Activated CD8-positive, alpha-beta memory T cell treated with anti-CD3 and anti-CD28 coated beads for 48 hours (primary cell): ENCODE data around the gene NOL12.
"Not testable (repeated sequence)": the region's sequence is repeated elsewhere in the genome, so short reads cannot be mapped to it uniquely, and the experiment has no call there.

ENCODE experiments used
- DNase-seq, 3 experiments: peaks; one replicate each; pipeline ENCODE4 v3.0.0-alpha.2; 2020; ENCODE audit warnings: low read depth in 2 of 3, low spot score in 2 of 3

NOL12 gene

DNA sequence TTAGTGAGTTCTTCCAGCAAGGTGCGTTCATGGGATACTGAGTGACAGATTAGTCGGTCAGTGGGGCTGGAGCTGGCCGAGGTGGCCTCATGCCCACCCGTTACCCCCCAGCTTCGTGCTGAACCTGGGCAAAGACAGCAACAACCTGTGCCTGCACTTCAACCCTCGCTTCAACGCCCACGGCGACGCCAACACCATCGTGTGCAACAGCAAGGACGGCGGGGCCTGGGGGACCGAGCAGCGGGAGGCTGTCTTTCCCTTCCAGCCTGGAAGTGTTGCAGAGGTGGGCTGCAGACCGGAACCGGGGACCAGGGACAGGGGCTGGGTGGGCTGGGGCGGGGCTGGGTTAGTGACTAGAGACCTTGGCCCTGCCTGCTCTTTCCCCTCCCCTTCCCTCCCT, 7.8 kb upstream of the NOL12 start:
- no peak for DNase-seq

DNA sequence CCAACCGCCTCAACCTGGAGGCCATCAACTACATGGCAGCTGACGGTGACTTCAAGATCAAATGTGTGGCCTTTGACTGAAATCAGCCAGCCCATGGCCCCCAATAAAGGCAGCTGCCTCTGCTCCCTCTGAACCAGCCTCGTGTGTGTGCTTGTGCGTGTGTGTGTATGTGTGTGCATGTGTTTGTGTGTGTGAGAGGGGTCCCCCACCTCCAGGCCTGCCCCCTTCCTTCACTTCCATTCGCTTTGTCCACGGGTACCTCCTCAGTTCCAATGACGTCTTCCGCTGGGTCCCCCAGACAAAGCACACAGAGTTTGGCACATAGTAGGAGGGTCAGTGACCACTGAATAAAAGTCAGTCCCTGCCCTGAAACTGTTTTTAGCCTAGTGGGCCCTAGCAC, 6.5 kb upstream of the NOL12 start:
- DNase-seq: no peak

DNA sequence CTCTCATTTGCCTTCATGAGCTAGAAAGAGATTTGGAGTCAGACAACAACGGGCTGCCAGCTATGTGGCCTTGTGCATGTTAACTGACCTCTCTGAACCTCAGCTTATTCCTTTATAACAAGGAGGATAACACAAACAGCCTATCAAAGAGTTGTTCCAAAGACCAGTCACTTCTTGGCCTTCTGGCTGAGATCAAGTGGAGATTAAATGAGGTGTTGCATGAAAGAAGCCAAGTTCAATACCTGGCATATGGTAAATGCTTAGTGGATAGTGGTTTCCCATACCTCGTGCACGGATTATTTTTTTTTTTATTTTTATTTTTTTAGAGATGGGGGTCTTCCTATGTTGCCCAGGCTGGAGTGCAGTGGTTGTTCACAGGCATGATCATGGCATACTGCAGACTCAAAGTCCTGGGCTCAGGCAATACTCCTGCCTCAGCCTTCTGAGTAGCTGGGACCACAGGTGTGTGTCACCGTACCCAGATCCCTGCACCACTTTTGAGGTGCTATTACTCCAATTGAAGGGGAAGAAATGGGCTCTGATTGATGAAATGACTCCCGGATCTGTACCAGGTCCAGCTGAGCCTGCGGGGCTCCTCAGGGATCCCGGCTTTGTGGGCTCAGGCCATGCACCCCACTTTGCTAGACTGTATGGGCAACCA, 5.8 kb upstream of the NOL12 start:
- no peak for DNase-seq

DNA sequence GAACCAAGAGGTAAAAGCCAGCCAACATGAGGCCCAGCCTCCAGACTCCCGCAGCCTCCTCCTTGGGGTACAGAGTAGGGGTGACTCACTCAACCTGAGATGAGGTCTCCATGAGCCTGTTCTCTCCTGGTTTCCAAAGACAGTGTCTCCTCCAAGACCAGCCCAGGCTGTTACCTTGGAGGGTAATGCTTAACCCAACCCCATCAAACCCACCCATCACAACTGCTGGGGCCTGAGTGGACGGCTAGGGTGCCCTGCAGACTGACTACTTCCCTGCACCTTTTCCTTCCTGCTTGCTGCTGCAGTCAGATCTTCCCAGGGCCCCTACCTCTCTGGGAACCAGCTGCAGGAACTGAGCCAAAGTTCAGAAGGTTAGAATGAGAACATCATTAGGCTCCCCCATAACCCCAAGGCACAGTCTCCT, 5.1 kb upstream of the NOL12 start:
- no peak for DNase-seq

DNA sequence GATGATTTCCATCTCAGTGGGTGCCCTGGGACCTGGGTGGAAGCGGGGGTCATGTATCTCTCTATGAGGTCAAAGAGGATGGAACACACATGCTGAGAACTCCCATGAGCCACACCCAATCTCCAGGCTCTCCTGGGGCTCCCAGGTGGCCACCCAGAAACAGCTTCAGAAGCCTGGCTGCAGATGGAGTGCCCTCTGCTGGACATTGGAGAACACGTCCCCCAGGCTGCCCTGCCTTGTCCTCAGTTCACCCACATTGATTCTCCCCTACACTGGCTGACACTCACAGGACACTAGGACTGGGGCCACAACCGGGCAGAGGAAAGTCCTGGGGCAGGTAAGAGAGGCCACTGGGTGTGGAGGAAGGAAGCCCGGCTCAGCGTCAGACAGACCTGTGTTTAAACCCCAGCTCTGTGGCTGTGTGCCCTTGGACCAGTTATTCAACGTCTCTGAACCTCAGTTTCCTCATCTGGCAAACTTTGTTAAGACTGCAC, 4.5 kb upstream of the NOL12 start:
- DNase-seq: peak in 1 of 3 experiments; percentile 47

DNA sequence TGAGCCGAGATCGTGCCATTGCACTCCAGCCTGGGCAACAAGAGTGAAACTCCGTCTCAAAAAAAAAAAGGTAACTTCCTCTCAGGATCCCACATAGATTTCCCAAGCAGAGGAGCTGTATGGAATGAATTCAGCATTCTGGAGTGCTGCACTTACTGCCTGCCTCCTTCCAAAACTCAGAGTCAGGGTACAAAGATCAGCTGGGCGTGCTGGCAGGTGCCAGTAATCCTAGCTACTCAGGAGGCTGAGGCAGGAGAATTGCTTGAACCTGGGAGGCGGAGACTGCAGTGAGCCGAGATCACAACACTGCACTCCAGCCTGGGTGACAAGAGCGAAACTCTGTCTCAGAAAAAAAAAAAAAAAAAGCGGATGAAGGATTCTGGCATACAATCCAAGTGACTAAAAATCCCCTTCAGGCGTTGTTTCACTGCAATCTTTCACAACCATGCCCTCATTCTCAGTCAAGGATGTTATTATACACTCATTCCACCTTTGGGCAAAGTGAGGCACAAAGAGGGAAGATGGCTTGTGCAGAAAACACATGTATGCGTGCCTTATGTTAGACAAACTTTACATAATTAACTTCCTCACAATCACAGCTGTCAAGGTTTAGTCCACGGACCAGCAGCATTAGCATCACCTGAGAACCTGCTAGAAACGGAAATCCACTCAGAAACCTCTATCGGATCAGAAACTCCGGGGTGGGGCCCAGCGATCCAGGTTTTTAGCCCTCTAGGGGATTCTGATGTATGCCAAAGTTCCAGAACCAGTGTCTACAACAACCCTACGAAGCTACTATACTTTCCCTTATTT, 1.1 kb upstream of the NOL12 start:
- DNase-seq: no peak

DNA sequence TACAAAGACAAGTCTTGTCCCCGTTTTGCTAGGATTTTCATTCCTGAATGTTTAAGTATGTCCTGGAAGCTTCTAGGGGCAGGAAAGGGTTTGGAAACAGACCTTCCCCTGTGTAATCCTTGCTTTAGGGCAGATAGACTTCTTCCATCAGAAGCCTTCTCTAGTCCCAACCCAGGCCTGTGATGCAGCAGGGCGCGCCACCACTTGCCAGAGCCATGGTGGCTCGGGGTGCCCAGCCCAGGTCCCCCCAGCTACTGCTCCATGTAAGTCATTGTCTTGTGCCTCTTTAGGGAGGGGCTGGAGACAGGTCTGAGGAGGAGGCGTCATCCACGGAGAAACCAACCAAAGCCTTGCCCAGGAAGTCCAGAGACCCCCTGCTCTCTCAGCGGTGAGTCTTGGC, 4.3 kb downstream of the NOL12 start:
- DNase-seq: no peak

DNA sequence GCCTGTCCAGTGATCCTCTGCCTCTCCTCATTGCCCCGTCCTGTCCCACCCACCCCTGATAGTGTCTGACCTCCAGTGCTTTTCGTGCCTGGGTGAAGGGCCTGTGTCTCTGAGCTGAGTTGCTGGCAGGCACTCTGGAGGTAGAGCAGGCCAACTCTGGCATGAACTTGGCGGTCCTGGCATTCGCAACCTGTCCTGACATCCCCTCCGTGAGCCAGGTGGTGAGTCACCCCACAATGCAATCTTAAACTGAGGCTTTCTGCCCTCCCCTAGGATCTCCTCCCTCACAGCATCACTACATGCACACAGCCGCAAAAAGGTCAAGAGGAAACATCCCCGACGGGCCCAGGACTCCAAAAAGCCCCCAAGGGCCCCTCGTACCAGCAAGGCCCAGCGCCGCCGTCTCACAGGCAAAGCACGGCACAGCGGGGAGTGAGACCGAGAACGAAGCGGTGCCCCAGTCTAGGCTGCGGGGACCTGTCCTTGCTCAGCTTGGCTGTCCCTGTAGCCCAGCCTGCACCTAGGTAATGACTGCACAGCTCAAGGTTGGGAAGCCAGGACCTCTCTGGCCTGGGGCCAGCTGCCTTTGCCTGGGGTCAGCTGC, 4.9 kb downstream of the NOL12 start:
- DNase-seq: no peak

DNA sequence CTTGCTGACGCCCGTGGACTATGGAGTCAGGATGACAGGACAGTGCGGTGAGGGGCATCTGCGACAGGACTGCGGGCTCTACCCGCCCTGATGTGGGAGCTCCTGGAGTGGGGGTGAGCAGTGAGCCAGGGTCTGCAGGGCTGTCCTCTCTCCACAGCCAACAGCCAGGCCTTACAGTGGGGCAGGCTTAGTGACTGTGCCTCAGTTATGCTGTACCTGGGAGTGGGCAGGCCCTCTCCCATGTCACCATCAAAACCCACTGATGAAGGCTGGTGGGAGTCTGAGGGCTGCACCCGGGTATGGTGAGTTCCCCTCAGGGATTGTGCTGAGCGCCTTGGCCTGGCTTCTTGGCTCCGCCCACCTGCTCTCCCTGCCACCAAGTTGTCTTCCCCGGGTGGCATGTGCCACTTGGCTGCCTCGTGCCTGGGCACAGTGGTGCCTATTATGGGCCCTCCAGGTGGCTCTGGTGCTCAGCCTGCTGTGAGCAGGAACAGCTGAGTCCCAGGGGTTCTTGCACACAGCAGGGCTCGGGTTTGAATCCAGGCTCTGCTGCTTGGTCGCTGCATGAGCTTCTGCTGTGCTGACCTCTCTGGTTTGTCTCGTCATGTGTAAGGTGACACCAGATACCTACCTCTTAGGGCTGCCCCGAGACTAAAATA, 6.6 kb downstream of the NOL12 start:
- no peak for DNase-seq

DNA sequence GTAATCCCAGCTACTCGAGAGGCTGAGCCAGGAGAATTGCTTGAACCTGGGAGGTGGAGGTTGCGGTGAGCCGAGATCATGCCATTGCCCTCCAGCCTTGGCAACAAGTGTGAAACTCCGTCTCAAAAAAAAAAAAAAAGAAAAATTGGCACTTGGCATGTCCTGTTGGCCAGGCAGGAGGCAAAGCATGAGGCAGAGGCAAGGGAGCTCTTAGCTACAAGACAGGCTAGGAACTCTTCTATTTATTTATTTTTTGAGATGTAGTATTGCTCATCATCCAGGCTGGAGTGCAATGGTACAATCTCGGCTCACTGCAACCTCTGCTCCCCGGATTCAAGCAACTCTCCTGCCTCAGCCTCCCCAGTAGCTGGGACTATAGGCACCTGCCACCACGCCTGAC, 8.0 kb downstream of the NOL12 start:
- not testable (repeated sequence) for DNase-seq

DNA sequence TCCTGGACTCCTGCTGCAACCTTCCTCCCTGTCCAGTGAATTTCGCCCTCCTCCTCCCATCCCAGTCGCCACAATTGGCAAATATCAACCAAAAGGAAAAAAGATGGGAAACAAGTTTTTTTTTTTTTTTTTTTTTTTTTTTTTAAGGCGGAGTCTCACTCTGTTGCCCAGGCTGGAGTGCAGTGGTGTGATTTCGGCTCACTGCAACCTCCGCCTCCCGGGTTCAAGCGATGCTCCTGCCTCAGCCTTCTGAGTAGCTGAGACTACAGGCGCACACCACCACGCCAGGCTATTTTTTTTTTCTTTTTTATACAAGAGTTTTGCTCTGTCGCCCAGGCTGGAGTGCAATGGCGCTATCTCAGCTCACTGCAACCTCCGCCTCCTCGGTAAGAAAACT, 10.1 kb downstream of the NOL12 start:
- not testable (repeated sequence) for DNase-seq

DNA sequence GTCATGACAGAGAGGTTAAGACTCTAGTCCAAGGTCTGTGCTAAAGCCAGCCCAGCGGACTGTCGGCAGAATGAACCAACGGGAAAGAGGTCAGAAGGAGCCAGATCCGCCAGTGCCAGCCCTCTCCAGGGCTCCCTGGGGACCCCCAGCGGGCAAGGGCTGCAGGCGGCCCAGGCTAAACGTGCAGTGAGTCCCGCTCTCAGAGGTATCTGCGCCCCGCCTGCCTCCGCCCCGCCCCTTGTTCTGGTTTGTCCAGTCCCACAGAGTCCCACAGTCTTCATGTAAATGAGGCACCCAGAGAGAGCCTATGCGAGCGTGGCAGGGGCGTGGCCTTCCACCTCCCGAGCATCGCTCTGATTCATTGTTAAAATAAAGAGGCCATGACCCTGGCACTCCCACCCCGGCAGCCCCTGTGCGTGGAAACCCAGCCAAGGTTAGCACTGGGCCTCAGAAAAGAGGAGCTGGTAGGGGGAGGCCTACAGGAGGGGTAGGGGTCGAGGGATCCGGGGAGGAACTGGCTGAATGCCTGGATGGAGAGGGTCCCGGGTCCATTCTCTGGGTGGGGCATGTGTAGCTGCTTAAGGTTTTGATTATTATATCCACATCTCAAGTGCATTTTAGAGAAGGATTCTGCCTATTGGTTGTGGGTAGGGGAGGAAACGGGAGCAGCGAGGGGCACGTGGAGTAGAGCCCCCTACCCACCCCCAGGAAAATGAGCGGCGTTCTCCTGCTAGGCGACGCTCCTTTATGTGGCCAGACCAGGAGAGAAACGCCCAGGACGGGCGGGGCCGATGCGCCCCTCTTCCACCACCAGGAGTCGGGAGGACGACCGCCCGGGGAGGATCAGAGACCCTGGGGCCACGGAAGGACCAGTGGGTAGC, 10.8 kb downstream of the NOL12 start, which contains the start of gene TRIOBP:
TRIOBP (plus strand) TSS at position 392 of the 881 bp plus-strand sequence. CDS start 4,318 bp downstream, outside the sequence.
- peak; percentile 64 to 83 (median 65) for DNase-seq

DNA sequence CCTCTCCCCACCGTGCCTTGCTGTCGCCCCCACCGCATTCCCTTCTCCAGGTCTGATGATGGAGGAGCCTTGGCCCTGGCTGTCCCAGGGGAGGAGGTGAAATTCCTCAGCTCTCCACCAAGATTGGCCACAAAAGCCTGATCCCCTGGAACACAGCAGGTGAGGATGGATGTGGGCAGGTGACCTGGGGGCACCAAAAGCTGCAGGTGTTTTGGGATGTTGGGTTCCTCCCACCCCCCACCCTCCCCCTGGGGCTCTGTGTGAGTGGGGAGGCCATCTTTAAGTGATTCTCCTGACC, 11.3 kb downstream of the NOL12 start:
- DNase-seq: no peak

DNA sequence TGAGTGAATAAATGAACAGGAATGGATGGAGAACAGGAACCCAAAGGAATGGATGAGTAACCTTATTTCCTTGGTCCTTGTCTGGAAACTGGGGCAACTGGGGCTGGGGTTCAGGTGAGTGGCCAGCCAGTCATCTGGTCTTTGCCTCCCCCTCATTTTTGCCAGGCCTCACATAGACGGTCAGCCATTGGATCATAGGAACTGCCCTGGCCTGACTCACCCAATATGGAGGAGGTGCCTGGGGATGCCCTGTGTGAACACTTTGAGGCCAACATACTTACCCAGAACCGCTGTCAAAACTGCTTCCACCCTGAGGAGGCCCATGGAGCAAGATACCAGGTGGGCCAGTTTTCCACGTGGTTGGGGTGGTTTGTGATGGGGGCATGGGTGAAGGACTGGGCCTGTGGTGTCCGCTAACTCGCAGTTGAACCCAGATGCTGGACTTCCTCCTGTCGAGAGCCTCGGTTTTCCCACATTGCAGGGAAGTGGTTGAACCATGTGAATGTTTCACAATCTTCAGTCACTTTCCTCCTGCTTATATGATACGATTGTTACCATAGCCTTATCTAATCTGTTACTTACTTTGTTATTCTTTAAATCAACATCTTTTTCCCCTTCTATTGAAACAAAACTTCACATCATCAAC, 15.1 kb downstream of the NOL12 start:
- no peak for DNase-seq

DNA sequence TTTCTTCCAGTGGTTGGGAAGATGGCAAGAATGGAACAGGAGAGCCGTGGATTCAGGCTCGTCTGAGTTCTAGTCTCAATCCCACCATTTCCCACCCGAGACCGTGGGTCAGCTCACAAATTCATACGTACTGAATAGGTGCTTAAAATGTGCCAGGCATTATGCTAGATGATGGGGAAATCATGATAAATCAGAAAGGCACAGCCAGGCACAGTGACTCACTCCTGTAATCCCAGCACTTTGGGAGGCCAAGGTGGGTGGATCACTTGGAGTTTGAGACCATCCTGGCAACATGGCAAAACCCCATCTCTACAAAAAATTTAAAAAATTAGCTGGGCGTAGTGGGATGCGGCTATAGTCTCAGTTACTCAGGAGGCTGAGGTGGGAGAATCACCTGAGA, 17.8 kb downstream of the NOL12 start:
- no peak for DNase-seq

DNA sequence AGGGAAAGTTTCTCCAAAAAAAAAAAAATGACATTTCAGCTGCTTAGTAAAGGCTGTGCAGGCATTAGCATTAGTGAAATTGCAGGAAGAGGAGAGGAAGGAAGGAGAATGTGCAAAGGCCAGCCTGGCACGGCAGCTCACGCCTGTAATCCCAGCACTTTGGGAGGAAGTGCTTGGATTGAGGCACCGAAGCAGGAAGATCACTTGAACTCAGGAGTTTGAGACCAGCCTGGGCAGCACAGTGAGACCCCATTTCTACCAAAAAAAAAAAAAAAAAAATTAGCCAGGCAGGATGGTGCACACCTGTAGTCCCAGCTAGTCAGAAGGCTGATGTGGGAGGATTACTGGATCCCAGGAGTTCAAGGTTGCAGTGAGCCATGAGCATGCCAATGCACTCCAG, 18.5 kb downstream of the NOL12 start:
- DNase-seq: no peak

DNA sequence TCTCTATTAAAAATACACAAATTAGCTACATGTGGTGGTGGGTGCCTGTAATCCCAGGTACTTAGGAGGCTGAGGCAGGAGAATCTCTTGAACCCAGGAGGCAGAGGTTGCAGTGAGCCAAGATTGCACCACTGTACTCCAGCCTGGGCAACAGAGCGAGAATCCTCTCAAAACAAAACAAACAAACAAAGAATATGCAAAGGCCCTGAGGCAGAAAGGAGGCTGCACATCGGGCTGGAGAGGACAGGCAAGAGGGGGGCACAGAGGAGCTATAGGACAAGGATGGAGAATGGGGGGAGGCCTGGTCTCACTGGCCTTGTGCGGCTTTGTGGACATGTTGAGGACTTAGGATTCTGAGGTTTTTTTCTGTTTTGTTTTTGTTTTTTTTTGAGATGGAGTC, 19.1 kb downstream of the NOL12 start:
- no peak for DNase-seq

DNA sequence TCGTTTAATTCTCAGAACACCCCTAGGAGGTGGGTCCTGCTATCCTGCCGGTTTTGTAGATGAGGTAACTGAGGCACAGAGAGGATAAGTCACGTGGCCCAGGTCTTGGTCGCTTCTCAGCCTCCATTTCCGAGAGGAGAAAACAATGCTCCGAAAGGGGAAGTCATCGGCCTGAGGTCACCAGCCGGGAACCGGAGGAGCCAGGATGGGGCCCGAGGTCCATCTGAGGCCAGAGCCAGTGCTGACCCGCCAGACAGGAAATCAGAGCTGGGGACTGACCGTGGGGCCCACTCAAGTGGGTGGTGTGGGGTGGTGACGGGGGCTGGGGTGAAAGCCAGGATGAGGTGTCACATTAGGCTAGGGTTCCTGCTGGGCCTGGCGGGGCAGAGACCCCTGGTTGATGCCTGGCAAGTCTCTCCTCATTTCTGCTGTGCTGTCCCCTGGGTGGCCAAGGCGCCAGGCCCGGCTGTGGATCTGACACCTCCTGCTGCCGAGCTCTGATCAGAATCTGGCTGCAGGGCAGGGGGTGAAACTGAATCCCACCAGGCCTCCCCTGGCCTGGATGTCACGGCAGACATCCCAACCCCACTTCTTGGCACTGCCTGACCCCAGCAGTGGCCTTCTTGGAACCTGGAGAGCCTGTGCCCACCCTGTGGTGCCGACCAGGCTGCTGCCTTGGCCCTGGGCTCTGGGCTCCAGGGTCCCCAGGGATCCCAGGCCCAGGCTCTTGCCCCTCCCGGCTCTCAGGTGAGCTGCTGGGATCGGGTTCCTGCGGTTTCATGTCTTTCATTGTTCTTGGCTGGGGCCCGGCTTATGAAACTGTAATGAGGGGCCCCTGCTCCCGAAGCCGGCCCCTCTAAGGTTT, 22.7 kb downstream of the NOL12 start:
- no peak for DNase-seq

DNA sequence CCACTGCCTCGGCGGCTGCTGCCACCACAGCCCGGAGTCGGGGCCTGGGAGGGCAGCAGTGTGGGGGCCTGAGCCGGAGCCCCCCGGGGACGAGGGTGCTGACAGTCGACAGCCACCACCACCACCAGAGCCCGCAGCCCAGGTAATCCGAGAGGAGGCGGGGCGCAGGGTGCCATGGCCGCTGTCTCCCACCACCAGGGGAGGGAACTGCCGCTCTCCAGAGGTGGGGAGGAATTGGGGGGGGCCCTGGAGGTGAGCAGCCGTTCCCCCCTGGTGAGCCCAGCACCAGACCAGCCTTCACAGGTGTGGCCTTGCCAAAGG, 23.3 kb downstream of the NOL12 start:
- no peak for DNase-seq
